ENCODE measurements around the gene ZSWIM3. TPM values are rescaled to one million over a fixed set of nuclear protein-coding genes. Genes with fewer than 3 reads are reported as not detected.
"Not testable (repeated sequence)": the region's sequence is repeated elsewhere in the genome, so short reads cannot be mapped to it uniquely, and the experiment has no call there.

The ZSWIM3 gene
- total RNA-seq, 2 donors from 2014 or later: 3.0 to 6.1 TPM

DNA sequence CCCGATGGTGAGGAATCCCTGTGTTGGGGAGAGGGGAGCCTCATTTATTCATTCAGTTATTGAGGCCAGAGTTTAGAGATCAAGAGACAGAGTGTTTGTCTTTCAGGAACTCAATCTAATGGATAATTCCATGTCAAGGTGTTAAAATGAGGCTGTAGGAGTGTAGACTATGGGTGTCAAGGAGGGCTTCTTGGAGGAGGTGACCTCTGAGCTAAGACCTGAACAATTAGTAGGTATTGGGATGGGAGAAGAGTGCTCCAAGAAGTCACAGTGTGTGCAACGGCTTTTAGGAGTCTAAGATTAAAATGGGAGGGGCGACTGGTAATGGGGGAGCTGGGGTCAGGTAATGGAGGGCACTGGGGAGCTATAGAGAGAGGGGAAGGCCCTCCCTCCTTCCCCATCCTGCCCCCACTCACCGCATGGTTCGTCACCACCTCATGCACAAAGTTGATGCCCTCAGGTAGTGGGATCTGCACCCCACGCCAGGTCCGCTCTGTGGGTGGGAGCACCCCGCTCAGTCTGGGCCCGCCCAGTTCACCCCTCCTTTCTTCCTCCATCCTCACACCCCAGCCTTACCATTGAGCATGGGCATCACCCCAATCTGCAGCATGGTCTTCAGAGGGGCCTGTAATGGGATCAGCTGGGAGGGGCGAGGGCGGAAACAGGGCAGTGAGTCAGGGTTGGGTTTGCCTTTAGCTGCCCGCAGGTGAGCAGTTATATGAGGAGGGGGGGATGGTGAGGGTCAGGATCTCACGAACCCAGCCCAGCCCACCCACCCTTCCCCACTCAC, 41.8 kb downstream of the ZSWIM3 start:
- Histone ChIP-seq H3K27ac (no peak overlapping the region), H3K36me3 (peaks cover 33% of the 10 kb centered on the region), H3K9me3 (no peaks in the 10 kb centered on the region), H3K27me3 (replicated peaks; ENCODE audit: insufficient read depth) (no peaks in the 10 kb centered on the region), H3K4me1 (ENCODE audit: control insufficient read depth in 1 of 2, low read depth in 2 of 2) (no peaks in the 10 kb centered on the region), H3K4me3 (no peak overlapping the region)
- DNase-seq (ENCODE audit: low spot score): no peak
- ATAC-seq (ENCODE audit: insufficient number of reproducible peaks, low FRiP score, low read depth): no peak
- TF ChIP-seq, protein P1, sequence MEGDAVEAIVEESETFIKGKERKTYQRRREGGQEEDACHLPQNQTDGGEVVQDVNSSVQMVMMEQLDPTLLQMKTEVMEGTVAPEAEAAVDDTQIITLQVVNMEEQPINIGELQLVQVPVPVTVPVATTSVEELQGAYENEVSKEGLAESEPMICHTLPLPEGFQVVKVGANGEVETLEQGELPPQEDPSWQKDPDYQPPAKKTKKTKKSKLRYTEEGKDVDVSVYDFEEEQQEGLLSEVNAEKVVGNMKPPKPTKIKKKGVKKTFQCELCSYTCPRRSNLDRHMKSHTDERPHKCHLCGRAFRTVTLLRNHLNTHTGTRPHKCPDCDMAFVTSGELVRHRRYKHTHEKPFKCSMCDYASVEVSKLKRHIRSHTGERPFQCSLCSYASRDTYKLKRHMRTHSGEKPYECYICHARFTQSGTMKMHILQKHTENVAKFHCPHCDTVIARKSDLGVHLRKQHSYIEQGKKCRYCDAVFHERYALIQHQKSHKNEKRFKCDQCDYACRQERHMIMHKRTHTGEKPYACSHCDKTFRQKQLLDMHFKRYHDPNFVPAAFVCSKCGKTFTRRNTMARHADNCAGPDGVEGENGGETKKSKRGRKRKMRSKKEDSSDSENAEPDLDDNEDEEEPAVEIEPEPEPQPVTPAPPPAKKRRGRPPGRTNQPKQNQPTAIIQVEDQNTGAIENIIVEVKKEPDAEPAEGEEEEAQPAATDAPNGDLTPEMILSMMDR (IDR thresholded peaks at IDR 0.05): no peak

DNA sequence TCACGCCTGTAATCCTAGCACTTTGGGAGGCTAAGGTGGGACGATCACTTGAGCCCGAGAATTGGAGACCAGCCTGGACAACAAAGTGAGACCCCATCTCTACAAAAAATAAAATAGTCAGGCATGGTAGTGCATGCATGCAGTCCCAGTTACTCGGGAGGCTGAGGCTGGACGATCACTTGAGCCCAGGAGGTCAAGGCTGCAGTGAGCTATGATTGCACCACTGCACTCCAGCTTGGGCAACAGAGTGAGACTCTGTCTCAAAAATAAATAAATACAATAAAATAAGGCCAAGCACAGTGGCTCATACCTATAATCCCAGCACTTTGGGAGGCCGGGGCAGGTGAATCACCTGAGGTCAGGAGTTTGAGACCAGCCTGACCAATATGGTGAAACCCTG, 43.9 kb downstream of the ZSWIM3 start:
- not testable (repeated sequence) for H3K4me3 ChIP-seq; H3K4me1 ChIP-seq (ENCODE audit: control insufficient read depth in 1 of 2, low read depth in 2 of 2); H3K27ac ChIP-seq; DNase-seq (ENCODE audit: low spot score); ATAC-seq (ENCODE audit: insufficient number of reproducible peaks, low FRiP score, low read depth); H3K27me3 ChIP-seq (replicated peaks; ENCODE audit: insufficient read depth); H3K9me3 ChIP-seq
- peaks cover 17% of the 10 kb centered on the region for H3K36me3 ChIP-seq

- DNase-seq (ENCODE audit: low spot score): no peak
- ATAC-seq (ENCODE audit: insufficient number of reproducible peaks, low FRiP score, low read depth): no peak
- TF ChIP-seq, protein P1 (IDR thresholded peaks at IDR 0.05): no peak
- H3K36me3 ChIP-seq: peaks cover 17% of the 10 kb centered on the region
- no peaks in the 10 kb centered on the region for H3K9me3 ChIP-seq
- no peak overlapping the region for H3K27ac ChIP-seq
- H3K4me1 ChIP-seq (ENCODE audit: control insufficient read depth in 1 of 2, low read depth in 2 of 2): no peaks in the 10 kb centered on the region
- H3K27me3 ChIP-seq (replicated peaks; ENCODE audit: insufficient read depth): no peaks in the 10 kb centered on the region
- H3K4me3 ChIP-seq: no peak overlapping the region
Measured at GRCh38 chr20:45902199-45902701, 44.8 kb downstream of the ZSWIM3 start.

GRCh38 chr20:45904583-45905504, 47.4 kb downstream of the ZSWIM3 start:
- no peaks in the 10 kb centered on the region for H3K27me3 ChIP-seq (replicated peaks; ENCODE audit: insufficient read depth)
- H3K27ac ChIP-seq: no peak overlapping the region
- H3K4me3 ChIP-seq: no peak overlapping the region
- H3K36me3 ChIP-seq: no peaks in the 10 kb centered on the region
- no peaks in the 10 kb centered on the region for H3K4me1 ChIP-seq (ENCODE audit: control insufficient read depth in 1 of 2, low read depth in 2 of 2)
- ATAC-seq (ENCODE audit: insufficient number of reproducible peaks, low FRiP score, low read depth) (no peak), DNase-seq (ENCODE audit: low spot score) (no peak)
- no peaks in the 10 kb centered on the region for H3K9me3 ChIP-seq
- TF ChIP-seq, protein P1 (IDR thresholded peaks at IDR 0.05): no peak

- Histone ChIP-seq H3K9me3 (no peaks in the 10 kb centered on the region), H3K36me3 (no peaks in the 10 kb centered on the region), H3K4me3 (no peak overlapping the region)
Measured at GRCh38 chr20:45905505-45906079, 48.2 kb downstream of the ZSWIM3 start.

More at GRCh38 chr20:45905505-45906079, 48.2 kb downstream of the ZSWIM3 start:
- no peak for DNase-seq (ENCODE audit: low spot score)
- no peak for ATAC-seq (ENCODE audit: insufficient number of reproducible peaks, low FRiP score, low read depth)
- TF ChIP-seq, protein P1 (IDR thresholded peaks at IDR 0.05): no peak
- Histone ChIP-seq H3K27ac (no peak overlapping the region), H3K27me3 (replicated peaks; ENCODE audit: insufficient read depth) (no peaks in the 10 kb centered on the region), H3K4me1 (ENCODE audit: control insufficient read depth in 1 of 2, low read depth in 2 of 2) (peaks cover 0 to 5% of the 10 kb centered on the region in 2 donors)
